ENCODE results near the gene LTV1. TPM values are rescaled to one million over a fixed set of nuclear protein-coding genes. Genes with fewer than 3 reads are reported as not detected.

LTV1 gene
- total RNA-seq, 2 donors from 2014 or later: 26.3 to 30.8 TPM

DNA sequence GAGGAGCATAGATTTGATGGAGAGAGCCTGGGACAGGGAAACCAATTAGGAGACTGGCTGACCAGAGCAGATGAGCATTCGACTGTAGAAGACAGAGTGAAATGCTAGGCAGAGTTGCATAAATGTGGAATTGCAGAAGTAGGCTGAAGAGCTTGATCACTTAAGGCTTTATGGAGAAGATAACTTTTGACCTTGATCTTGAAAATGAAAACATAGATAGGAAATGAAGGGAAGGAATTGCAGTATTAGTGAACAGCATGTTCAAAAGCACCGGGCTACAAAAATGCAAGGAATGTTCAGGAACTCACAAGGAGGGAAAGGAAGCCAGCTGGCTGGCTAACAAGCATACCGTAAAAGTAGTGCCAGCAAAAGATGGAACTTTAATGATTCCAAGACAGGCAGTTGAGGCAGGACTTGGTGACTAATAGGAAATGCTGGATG, 20.5 kb upstream of the LTV1 start:
- TF ChIP-seq, protein P1, sequence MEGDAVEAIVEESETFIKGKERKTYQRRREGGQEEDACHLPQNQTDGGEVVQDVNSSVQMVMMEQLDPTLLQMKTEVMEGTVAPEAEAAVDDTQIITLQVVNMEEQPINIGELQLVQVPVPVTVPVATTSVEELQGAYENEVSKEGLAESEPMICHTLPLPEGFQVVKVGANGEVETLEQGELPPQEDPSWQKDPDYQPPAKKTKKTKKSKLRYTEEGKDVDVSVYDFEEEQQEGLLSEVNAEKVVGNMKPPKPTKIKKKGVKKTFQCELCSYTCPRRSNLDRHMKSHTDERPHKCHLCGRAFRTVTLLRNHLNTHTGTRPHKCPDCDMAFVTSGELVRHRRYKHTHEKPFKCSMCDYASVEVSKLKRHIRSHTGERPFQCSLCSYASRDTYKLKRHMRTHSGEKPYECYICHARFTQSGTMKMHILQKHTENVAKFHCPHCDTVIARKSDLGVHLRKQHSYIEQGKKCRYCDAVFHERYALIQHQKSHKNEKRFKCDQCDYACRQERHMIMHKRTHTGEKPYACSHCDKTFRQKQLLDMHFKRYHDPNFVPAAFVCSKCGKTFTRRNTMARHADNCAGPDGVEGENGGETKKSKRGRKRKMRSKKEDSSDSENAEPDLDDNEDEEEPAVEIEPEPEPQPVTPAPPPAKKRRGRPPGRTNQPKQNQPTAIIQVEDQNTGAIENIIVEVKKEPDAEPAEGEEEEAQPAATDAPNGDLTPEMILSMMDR (conservative IDR thresholded peaks at IDR 0.05): no peak
- H3K36me3 ChIP-seq (ENCODE audit: control insufficient read depth, insufficient read depth, low read length): peaks cover 82% of the 10 kb centered on the region
- no peak for DNase-seq
- peaks cover 2% of the 10 kb centered on the region for H3K9me3 ChIP-seq (ENCODE audit: control insufficient read depth, low read length)
- Mint-ChIP-seq H3K9me3 (no peaks in the 10 kb centered on the region), H3K27ac (no peak overlapping the region), H3K36me3 (ENCODE audit: low read depth) (peaks cover 48% of the 10 kb centered on the region), H3K4me1 (no peaks in the 10 kb centered on the region), H3K27me3 (ENCODE audit: insufficient read depth) (no peaks in the 10 kb centered on the region), H3K4me3 (no peak overlapping the region)
- no peak overlapping the region for H3K4me3 ChIP-seq (ENCODE audit: low read length)
- no peaks in the 10 kb centered on the region for H3K4me1 ChIP-seq (ENCODE audit: control insufficient read depth, insufficient read depth, low read length)
- no peaks in the 10 kb centered on the region for H3K27me3 ChIP-seq (ENCODE audit: control insufficient read depth, insufficient read depth, low read length, poor library complexity, severe bottlenecking)
- no peak overlapping the region for H3K9ac ChIP-seq (ENCODE audit: extremely low read depth, low read length, poor library complexity, severe bottlenecking)
- WGBS, 2 experiments (ENCODE audit: insufficient coverage in 1 of 2, insufficient read length in 1 of 2): 67 to 89% methylated on average over 3 of the region's 3 CpGs
- no peak overlapping the region for H3K27ac ChIP-seq (ENCODE audit: low read depth, low read length)

DNA sequence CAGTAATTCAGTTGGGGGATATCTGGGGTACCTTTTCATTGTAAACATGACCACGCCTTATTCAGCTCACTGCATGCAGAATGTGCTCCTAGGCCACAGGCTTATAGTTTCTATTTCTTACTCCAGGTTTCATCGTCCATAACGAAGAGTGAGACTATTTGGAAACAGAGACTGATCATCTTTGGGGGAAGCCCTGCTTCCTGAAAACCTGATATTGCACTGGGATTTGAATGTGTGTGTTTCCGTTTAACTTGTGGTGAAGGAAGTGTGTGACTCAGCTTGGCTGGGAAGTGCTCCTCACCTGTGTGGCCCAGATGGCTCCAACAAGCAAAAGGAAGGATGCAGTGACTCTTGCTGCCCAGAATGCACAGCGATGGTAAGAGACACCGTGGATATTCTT, 19.6 kb upstream of the LTV1 start:
- Histone ChIP-seq H3K36me3 (ENCODE audit: control insufficient read depth, insufficient read depth, low read length) (peaks cover 80% of the 10 kb centered on the region), H3K9ac (ENCODE audit: extremely low read depth, low read length, poor library complexity, severe bottlenecking) (no peak overlapping the region), H3K4me1 (ENCODE audit: control insufficient read depth, insufficient read depth, low read length) (no peaks in the 10 kb centered on the region), H3K27me3 (ENCODE audit: control insufficient read depth, insufficient read depth, low read length, poor library complexity, severe bottlenecking) (no peaks in the 10 kb centered on the region), H3K9me3 (ENCODE audit: control insufficient read depth, low read length) (no peaks in the 10 kb centered on the region), H3K4me3 (ENCODE audit: low read length) (no peak overlapping the region), H3K27ac (ENCODE audit: low read depth, low read length) (no peak overlapping the region)
- 92 to 95% methylated on average over 5 to 6 of the region's 6 CpGs for WGBS, 2 experiments (ENCODE audit: insufficient coverage in 1 of 2, insufficient read length in 1 of 2)
- TF ChIP-seq, protein P1 (conservative IDR thresholded peaks at IDR 0.05): no peak
- Mint-ChIP-seq H3K27me3 (ENCODE audit: insufficient read depth) (no peaks in the 10 kb centered on the region), H3K4me1 (no peaks in the 10 kb centered on the region), H3K9me3 (no peaks in the 10 kb centered on the region), H3K36me3 (ENCODE audit: low read depth) (peaks cover 42% of the 10 kb centered on the region), H3K27ac (peak overlapping the region; percentile 60), H3K4me3 (no peak overlapping the region)
- no peak for DNase-seq

DNA sequence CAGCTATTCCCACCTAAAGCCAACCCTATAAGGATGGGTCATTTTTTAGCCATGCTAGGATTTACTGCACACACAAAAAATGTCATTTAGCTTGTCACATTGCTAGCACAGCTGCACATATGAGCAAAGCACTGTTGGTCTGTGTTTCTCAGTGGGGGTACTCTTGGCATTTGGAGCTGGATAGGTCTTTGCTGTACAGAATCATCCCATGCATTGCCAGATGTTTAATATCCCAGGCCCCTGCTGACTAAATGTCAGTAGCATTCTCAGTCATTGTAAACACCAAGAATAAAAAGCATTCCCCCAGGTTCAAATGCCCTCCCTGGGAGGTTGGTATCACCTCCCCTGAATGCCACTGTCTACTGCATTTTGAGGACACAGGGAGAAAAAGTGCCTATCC, 14.6 kb upstream of the LTV1 start:
- no peak overlapping the region for H3K9ac ChIP-seq (ENCODE audit: extremely low read depth, low read length, poor library complexity, severe bottlenecking)
- H3K9me3 Mint-ChIP-seq: no peaks in the 10 kb centered on the region
- H3K4me1 Mint-ChIP-seq: peaks cover 1% of the 10 kb centered on the region
- no peaks in the 10 kb centered on the region for H3K27me3 ChIP-seq (ENCODE audit: control insufficient read depth, insufficient read depth, low read length, poor library complexity, severe bottlenecking)
- H3K36me3 ChIP-seq (ENCODE audit: control insufficient read depth, insufficient read depth, low read length): peaks cover 77% of the 10 kb centered on the region
- H3K27me3 Mint-ChIP-seq (ENCODE audit: insufficient read depth): no peaks in the 10 kb centered on the region
- H3K4me3 Mint-ChIP-seq: no peak overlapping the region
- H3K27ac ChIP-seq (ENCODE audit: low read depth, low read length): no peak overlapping the region
- H3K4me1 ChIP-seq (ENCODE audit: control insufficient read depth, insufficient read depth, low read length): no peaks in the 10 kb centered on the region
- H3K27ac Mint-ChIP-seq: peak overlapping the region; percentile 30
- H3K4me3 ChIP-seq (ENCODE audit: low read length): no peak overlapping the region
- H3K9me3 ChIP-seq (ENCODE audit: control insufficient read depth, low read length): no peaks in the 10 kb centered on the region
- peaks cover 35% of the 10 kb centered on the region for H3K36me3 Mint-ChIP-seq (ENCODE audit: low read depth)
- TF ChIP-seq, protein P1 (conservative IDR thresholded peaks at IDR 0.05): no peak
- no peak for DNase-seq
